HG03039 (cell line): ENCODE data around the gene AHDC1.

Experiments
- ATAC-seq: cut with Tn5 transposase; IDR thresholded peaks from one replicate; pipeline ENCODE4 v1.9.1; 2021; ENCODE audit warnings: mild to moderate bottlenecking, moderate library complexity; ENCODE audit not compliant: unreplicated experiment

Gene AHDC1

DNA sequence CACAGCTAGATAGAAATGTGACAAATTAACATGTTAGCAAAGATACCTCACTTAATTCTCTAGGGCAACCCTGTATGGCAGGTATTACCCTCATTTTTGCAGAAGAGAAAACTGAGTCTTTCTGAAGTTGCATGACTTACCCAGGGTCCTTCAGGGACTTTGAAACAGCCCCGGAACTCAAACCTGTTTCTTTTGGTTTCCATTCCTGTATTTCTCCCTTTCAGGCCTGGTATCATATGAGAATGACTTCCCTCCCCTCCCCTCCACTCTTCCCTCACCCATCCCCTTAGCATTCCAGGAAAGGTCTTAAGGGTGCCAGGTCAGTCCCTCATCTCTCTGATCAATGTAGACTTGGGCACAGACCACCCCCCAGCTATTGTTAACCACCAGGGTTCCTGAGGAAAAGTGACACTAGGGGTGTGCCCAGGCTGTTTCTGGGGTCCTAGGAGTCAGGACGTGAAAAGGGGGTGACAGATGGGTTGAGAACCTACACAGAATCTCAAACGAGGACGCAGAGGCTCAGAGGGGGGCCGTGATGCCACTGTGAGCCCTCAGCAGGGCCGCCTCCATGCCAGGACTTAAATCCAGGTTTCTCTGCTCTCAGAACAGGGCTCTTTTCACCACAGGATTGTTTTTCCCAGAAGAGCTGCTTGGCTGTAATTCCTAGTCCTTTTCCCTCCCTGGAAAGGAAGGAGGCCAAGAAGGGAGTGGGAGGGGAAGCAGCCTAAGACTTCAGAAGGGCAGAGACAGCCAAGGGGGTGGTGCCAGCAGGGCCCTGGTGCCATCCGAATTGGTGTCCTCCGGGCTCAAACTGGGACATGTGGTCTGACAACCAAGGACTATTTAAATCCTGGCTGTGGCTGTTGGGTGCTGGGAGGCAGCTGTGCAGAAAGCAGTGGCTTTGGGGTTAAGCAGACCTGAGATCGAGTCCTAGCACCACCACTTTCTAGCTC lies 111.9 kb downstream of the AHDC1 start:
- ATAC-seq: no peak

DNA sequence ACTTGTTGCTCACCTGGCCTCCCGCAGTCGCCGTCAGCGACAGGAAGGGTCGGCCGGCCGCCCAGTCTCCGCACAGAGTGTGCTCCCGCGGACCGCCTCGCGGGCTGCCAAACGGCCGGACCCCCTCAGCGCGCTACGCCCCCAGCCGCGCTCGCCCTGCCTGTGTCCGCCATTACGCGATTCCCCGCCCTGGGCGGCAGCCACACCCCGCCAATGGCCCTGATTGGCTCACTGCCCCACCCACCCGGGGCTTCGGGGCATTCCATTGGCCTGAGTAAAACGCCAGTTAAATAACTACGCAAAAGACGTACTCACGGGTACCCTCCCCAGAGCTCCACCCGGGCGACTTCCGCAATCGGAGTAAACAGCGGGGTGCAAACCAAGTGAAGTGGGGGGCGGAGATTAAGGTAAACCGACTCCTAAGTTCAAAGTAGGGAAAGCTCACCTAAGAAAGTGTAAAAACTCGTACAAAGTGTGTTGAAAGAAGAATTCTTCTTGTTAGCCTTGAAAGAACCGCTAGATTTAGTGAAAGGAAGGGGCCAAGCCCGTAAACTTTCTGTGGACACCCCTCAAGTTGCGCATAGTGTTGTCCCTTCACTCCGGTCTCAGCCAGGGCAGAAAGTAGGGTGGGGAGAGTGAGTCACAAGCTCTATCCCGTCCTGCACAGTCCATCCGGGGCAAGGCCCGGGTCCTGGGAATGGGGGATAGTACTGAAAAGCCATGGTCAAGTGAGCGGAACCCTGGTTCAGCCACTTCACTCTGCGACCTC lies 113.8 kb downstream of the AHDC1 start, which contains the start of gene WASF2:
WASF2 (minus strand) TSS at position 195 of the 769 bp plus-strand sequence. CDS start 61,277 bp downstream, outside the sequence.
- peak; percentile 84 for ATAC-seq

DNA sequence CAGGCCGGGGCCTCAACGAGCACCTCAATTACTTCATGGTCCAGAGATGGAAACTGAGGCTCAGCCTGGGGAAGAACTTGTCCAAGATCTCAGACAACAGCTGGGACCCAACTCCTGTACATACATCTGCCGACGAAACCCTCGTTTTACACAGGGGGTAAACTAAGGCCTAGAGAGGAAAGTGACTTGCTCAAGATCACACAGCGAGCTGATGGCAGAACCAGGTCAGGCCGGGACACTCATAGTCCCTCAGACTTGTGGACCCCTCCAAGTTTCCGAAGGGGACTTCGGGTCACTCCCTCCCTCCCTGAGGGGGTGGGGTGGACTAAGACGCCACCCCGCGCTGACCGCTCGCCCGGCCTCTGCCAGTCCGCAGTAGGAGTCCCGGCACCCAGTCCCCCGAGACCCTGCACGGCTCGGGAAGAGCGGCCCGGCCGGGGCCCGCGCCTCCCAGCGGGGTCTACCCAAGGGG lies 114.4 kb downstream of the AHDC1 start:
- peak; percentile 16 for ATAC-seq

DNA sequence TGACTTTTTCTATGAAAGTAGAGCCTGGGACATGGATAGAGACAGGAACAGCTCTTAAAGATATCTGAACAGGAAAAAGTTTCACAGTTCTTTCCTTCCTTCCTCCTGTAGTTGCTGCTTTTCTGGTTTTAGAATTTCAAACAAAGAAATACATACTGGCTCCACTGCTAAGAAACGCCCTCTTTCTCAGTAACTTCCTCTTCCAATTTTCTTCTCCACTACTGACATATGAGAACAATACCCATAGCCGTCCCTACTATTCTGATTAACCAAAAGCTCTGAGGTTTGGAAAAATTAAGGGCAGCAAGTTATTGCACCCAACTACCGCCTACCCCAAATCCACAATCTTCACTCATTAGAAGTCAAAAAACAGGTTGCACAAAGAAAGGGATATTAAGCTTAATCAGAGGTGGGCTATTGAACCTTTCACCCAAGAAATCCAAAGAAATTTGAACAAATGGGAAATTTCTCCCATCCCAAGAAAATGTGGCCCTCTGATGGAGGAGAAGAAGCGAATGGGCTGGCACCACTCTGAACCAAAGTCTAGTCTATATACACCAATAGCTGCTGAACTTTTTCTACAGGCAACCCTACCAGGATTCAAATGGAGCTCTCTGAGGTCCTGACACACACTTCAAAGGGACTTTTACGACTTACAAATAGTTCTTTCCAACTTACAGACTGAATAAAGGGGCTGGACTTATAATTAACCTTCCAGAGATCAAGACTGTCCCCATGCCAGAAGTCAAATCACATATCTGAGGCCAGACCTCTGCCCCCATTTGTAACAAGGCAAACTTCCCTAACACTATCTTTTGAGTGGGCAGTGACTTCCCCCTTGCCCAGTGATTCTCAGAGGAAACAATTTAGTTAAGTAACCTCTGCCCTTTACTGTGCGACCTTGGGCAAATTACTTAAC lies 115.7 kb downstream of the AHDC1 start:
- no peak for ATAC-seq

DNA sequence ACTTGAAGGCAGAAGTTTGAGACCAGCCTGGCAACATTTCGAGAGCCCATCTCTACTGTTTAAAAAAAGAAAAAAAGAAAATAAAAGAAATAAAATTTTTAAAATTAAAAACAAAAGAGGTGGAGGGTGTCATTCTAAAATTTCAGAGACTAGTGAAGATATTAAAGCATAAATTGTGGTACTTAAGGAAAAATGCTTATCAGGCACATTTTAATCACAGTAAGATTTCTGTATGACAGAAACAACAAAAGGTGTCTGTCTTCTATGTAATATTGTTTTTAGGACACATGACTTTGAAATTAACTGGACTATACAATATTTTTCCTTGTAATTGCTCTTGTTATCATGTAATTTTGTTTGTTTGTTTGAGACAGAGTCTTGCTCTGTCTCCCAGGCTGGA lies 118.6 kb downstream of the AHDC1 start:
- no peak for ATAC-seq
